SU-DHL-6 (cell line): ENCODE data around the gene CDH11.

ENCODE experiments used
- H2AFZ ChIP-seq: fragments of 200-600 bp; sonication (generic); 2 replicates; pipeline ENCODE4 v1.6.1; 2014; ENCODE audit warnings: low read depth, mild to moderate bottlenecking, moderate library complexity, mixed read lengths, antibody characterized with exemption, low read length; ENCODE audit not compliant: severe bottlenecking
- H3F3A ChIP-seq: fragments of 200-600 bp; shearing (Covaris generic); 2 replicates; pipeline ENCODE4 v1.6.0; 2016; ENCODE audit warnings: antibody characterized with exemption, mild to moderate bottlenecking; ENCODE audit not compliant: insufficient read depth
- H3K27ac ChIP-seq: fragments of 200-600 bp; sonication (generic); 2 replicates; pipeline ENCODE4 v1.5.1; 2016; ENCODE audit warnings: low read depth, mild to moderate bottlenecking, low read length, moderate library complexity, mixed read lengths
- H3K27me3 ChIP-seq: fragments of 200-600 bp; sonication (generic), shearing (Covaris generic); 2 replicates; pipeline ENCODE4 v1.6.0; 2014; ENCODE audit warnings: mild to moderate bottlenecking, low read length
- H3K36me3 ChIP-seq: fragments of 200-600 bp; sonication (generic); 2 replicates; pipeline ENCODE4 v1.6.1; 2014; ENCODE audit warnings: mild to moderate bottlenecking, low read length, mixed read lengths
- H3K4me2 ChIP-seq: fragments of 300-600, 200-600 bp; shearing (Covaris generic), sonication (generic); 2 replicates; pipeline ENCODE4 v1.6.0; 2014; ENCODE audit warnings: low read length, low read depth, mild to moderate bottlenecking; ENCODE audit not compliant: poor library complexity, severe bottlenecking
- H3K4me3 ChIP-seq: fragments of 200-600 bp; sonication (generic); 2 replicates; pipeline ENCODE4 v1.5.1; 2014; ENCODE audit warnings: antibody characterized with exemption, low read length, mild to moderate bottlenecking, mixed read lengths; ENCODE audit not compliant: insufficient read depth, poor library complexity, severe bottlenecking
- H3K79me2 ChIP-seq: fragments of 200-600 bp; sonication (generic); 2 replicates; pipeline ENCODE4 v1.6.1; 2014; ENCODE audit warnings: mild to moderate bottlenecking, low read length, moderate library complexity; ENCODE audit not compliant: insufficient read depth
- H3K9ac ChIP-seq: fragments of 200-600 bp; sonication (generic); 2 replicates; pipeline ENCODE4 v1.7.0; 2014; ENCODE audit warnings: mild to moderate bottlenecking, low read length
- H3K9me2 ChIP-seq: fragments of 200-600 bp; sonication (generic); replicated peaks from 2 replicates; pipeline ENCODE4 v1.6.1; 2014; ENCODE audit warnings: low read length; ENCODE audit not compliant: insufficient read depth
- H3K9me3 ChIP-seq: fragments of 200-600 bp; sonication (generic); 2 replicates; pipeline ENCODE4 v1.6.1; 2014; ENCODE audit warnings: low read length, mixed read lengths; ENCODE audit not compliant: insufficient read depth
- H4K20me1 ChIP-seq: fragments of 200-600 bp; sonication (generic); 2 replicates; pipeline ENCODE4 v1.6.1; 2014; ENCODE audit warnings: low read depth, mild to moderate bottlenecking, antibody characterized with exemption, low read length, moderate library complexity, mixed read lengths
- EZH2phosphoT487 ChIP-seq: fragments of 200-600 bp; sonication (generic), shearing (Covaris generic); conservative IDR thresholded peaks from 2 replicates; pipeline ENCODE4 v1.6.1; 2018; ENCODE audit warnings: mild to moderate bottlenecking, antibody characterized with exemption, low read length, moderate library complexity, mixed read lengths
- TF ChIP-seq, protein P1 (sequence below): fragments of 200-600 bp; sonication (generic); IDR thresholded peaks from one replicate; pipeline ENCODE4 v1.5.1; 2017; ENCODE audit warnings: antibody characterized with exemption, mild to moderate bottlenecking, low read length, moderate library complexity; ENCODE audit not compliant: insufficient read depth, poor library complexity, severe bottlenecking

The CDH11 gene

DNA sequence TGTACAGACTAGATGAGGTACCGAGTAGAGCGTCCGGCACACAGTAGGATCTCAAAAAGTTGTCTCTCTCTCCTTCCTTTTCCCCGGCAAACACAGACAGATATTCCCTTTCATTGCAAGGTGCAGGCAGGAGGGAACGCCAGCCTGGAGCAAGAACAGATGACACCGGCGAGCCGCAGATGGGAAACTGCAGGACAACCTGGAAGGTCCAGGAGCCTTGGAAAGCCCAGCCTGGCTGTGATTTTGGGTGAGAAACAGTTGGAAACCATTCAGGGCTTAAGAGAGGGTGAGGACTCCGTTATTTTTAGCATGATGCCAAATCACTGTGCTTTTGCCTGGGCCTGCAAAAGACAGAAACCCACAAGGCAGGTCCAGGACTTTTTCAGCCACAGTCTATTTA, 7.3 kb downstream of the CDH11 start:
- Histone ChIP-seq H3K36me3 (no peaks in the 10 kb centered on the region), H3K79me2 (no peaks in the 10 kb centered on the region), H3F3A (no peaks in the 10 kb centered on the region), H3K9me2 (no peaks in the 10 kb centered on the region), H4K20me1 (no peaks in the 10 kb centered on the region), H3K27ac (no peak overlapping the region), H3K4me3 (no peak overlapping the region), H3K9me3 (no peaks in the 10 kb centered on the region), H3K9ac (no peak overlapping the region), H2AFZ (no peak overlapping the region), H3K4me2 (no peak overlapping the region), H3K27me3 (no peaks in the 10 kb centered on the region)
- TF ChIP-seq, protein P1, sequence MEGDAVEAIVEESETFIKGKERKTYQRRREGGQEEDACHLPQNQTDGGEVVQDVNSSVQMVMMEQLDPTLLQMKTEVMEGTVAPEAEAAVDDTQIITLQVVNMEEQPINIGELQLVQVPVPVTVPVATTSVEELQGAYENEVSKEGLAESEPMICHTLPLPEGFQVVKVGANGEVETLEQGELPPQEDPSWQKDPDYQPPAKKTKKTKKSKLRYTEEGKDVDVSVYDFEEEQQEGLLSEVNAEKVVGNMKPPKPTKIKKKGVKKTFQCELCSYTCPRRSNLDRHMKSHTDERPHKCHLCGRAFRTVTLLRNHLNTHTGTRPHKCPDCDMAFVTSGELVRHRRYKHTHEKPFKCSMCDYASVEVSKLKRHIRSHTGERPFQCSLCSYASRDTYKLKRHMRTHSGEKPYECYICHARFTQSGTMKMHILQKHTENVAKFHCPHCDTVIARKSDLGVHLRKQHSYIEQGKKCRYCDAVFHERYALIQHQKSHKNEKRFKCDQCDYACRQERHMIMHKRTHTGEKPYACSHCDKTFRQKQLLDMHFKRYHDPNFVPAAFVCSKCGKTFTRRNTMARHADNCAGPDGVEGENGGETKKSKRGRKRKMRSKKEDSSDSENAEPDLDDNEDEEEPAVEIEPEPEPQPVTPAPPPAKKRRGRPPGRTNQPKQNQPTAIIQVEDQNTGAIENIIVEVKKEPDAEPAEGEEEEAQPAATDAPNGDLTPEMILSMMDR: no peak
- TF ChIP-seq EZH2phosphoT487: no peak

DNA sequence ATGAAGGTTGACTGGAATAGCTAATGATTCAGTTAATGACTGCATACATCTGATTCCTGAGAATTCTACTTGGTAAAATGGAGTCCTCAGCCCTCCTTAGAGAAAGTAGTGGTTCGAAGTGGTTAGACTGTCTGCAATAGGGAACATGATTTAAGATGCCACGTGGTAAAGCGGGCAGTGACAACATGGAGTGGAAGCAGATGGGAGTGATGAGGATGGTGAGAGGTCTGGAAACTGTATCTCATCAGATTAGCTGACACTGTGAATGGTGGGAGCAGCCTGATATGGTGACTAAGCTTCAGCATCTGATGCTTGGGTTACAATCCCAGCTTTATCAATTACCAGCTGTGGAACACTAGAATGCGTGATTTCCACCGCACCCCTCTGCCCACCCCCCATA, 8.4 kb downstream of the CDH11 start:
- Histone ChIP-seq H3K9me3 (no peaks in the 10 kb centered on the region), H3K4me3 (no peak overlapping the region), H2AFZ (no peak overlapping the region), H3K27me3 (no peaks in the 10 kb centered on the region), H3F3A (no peaks in the 10 kb centered on the region), H3K36me3 (no peaks in the 10 kb centered on the region), H3K9me2 (no peaks in the 10 kb centered on the region), H3K79me2 (no peaks in the 10 kb centered on the region), H3K9ac (no peak overlapping the region), H3K4me2 (no peak overlapping the region), H3K27ac (no peak overlapping the region), H4K20me1 (no peaks in the 10 kb centered on the region)
- TF ChIP-seq, protein P1: no peak
- no peak for TF ChIP-seq EZH2phosphoT487

GRCh38 chr16:65111306-65111705, 10.6 kb downstream of the CDH11 start:
- Histone ChIP-seq H3K4me3 (no peak overlapping the region), H3K79me2 (no peaks in the 10 kb centered on the region), H4K20me1 (no peaks in the 10 kb centered on the region), H3K9me2 (no peaks in the 10 kb centered on the region), H3K27me3 (no peaks in the 10 kb centered on the region), H3K36me3 (no peaks in the 10 kb centered on the region), H3F3A (no peaks in the 10 kb centered on the region), H2AFZ (no peak overlapping the region), H3K27ac (no peak overlapping the region), H3K4me2 (no peak overlapping the region), H3K9me3 (no peaks in the 10 kb centered on the region), H3K9ac (no peak overlapping the region)
- no peak for TF ChIP-seq EZH2phosphoT487

- no peaks in the 10 kb centered on the region for H3K9me3 ChIP-seq
- no peak overlapping the region for H3K4me2 ChIP-seq
- no peaks in the 10 kb centered on the region for H3K9me2 ChIP-seq
- H3F3A ChIP-seq: no peaks in the 10 kb centered on the region
- no peak overlapping the region for H2AFZ ChIP-seq
- no peak overlapping the region for H3K4me3 ChIP-seq
- no peaks in the 10 kb centered on the region for H3K27me3 ChIP-seq
- H3K36me3 ChIP-seq: no peaks in the 10 kb centered on the region
- H3K79me2 ChIP-seq: no peaks in the 10 kb centered on the region
- no peak overlapping the region for H3K27ac ChIP-seq
- H3K9ac ChIP-seq: no peak overlapping the region
- TF ChIP-seq, protein P1: no peak
- no peak for TF ChIP-seq EZH2phosphoT487
- H4K20me1 ChIP-seq: no peaks in the 10 kb centered on the region
These were observed 15.1 kb downstream of the CDH11 start for GRCh38 chr16:65106757-65107156.
